H1 (cell line): ENCODE data around the gene GDAP2. TPM values are rescaled to one million over a fixed set of nuclear protein-coding genes. Genes with fewer than 3 reads are reported as not detected.

Experiments
- CTCF ChIA-PET: fragments of 300-600 bp; sonication (Branson Sonifier 250); formaldehyde crosslinking; loops from one replicate; lab custom pipeline; 2021; ENCODE audit not compliant: partially characterized antibody; lab: Charles Lee
- POLR2A ChIA-PET: fragments of 300-600 bp; sonication (Branson Sonifier 250); formaldehyde crosslinking; loops from one replicate; lab custom pipeline; 2021; ENCODE audit warnings: inconsistent platforms; ENCODE audit not compliant: partially characterized antibody; lab: Charles Lee
- DNase-seq, 2 experiments: peaks; one replicate each; pipeline versions ENCODE4 v3.0.0 to v3.0.0-alpha.2; 2010 to 2022; ENCODE audit warnings: low spot score in 2 of 2, low read depth in 1 of 2, mixed read lengths in 1 of 2
- FAIRE-seq: peaks from 2 replicates; lab custom pipeline; 2011; peaks lifted over from hg19 to GRCh38; lab: Jason Lieb, UNC
- H2AFZ ChIP-seq: 2 replicates; pipeline ENCODE4 v1.8.1; 2012; ENCODE audit warnings: low read length, inconsistent platforms
- H2AK5ac ChIP-seq: 2 replicates; pipeline ENCODE4 v1.6.1; 2013; ENCODE audit warnings: low read depth, low read length
- H2BK120ac ChIP-seq: replicated peaks from 2 replicates; pipeline ENCODE3; 2013; ENCODE audit warnings: low read depth, low read length, inconsistent platforms
- H2BK12ac ChIP-seq: 2 replicates; pipeline ENCODE4 v1.6.1; 2013; ENCODE audit warnings: low read depth, low read length
- H2BK15ac ChIP-seq: 2 replicates; pipeline ENCODE4 v1.6.1; 2013; ENCODE audit warnings: low read length
- H2BK20ac ChIP-seq: 2 replicates; pipeline ENCODE4 v1.6.1; 2013; ENCODE audit warnings: low read length
- H2BK5ac ChIP-seq: 2 replicates; pipeline ENCODE4 v1.6.1; 2013; ENCODE audit warnings: low read depth, low read length
- H3K14ac ChIP-seq: 2 replicates; pipeline ENCODE4 v1.6.1; 2013; ENCODE audit warnings: inconsistent platforms; ENCODE audit not compliant: insufficient read length
- H3K18ac ChIP-seq: 2 replicates; pipeline ENCODE4 v1.6.1; 2013; ENCODE audit warnings: low read length; ENCODE audit errors: extremely low read depth
- H3K23ac ChIP-seq: 2 replicates; pipeline ENCODE4 v1.6.1; 2013; ENCODE audit warnings: inconsistent platforms; ENCODE audit not compliant: insufficient read length
- H3K23me2 ChIP-seq: 2 replicates; pipeline ENCODE4 v1.6.1; 2013; ENCODE audit warnings: low read depth, low read length
- H3K27ac ChIP-seq: 2 replicates; pipeline ENCODE4 v1.6.1; 2011; ENCODE audit warnings: low read depth, low read length, inconsistent platforms
- H3K27me3 ChIP-seq, 4 experiments: replicated peaks in 1 of 4; 1 replicate in 1 of 4; 2 replicates in 3 of 4; pipeline versions ENCODE4 v1.6.1 to v1.8.1; 2011 to 2013; ENCODE audit warnings: low read length in 3 of 4, mild to moderate bottlenecking in 3 of 4, inconsistent platforms in 2 of 4, mixed read lengths in 2 of 4, moderate library complexity in 1 of 4; ENCODE audit not compliant: control insufficient read depth in 3 of 4, insufficient read depth in 3 of 4; ENCODE audit errors: extremely low read depth in 1 of 4
- H3K36me3 ChIP-seq, 4 experiments: 2 replicates each; pipeline versions ENCODE4 v1.6.1 to v1.8.1; 2011 to 2013; ENCODE audit warnings: mild to moderate bottlenecking in 4 of 4, low read length in 3 of 4, moderate library complexity in 2 of 4, control low read depth in 1 of 4, inconsistent platforms in 1 of 4; ENCODE audit not compliant: insufficient read depth in 4 of 4, control insufficient read depth in 2 of 4
- H3K4ac ChIP-seq: replicated peaks from 2 replicates; pipeline ENCODE3; 2013; ENCODE audit warnings: low read length, low read depth, mixed read lengths, inconsistent platforms; ENCODE audit not compliant: insufficient read length
- H3K4me1 ChIP-seq, 4 experiments: replicated peaks in 1 of 4; 1 replicate in 1 of 4; 2 replicates in 3 of 4; pipeline versions ENCODE4 v1.6.1 to v1.8.1; 2011 to 2013; ENCODE audit warnings: low read length in 3 of 4, inconsistent platforms in 2 of 4, mixed read lengths in 1 of 4; ENCODE audit not compliant: insufficient read depth in 4 of 4, control insufficient read depth in 3 of 4
- H3K4me2 ChIP-seq, 2 experiments: 2 replicates each; pipeline versions ENCODE4 v1.6.1 to v1.8.1; 2011 to 2013; ENCODE audit warnings: low read depth in 2 of 2, low read length in 2 of 2, control low read depth in 1 of 2, inconsistent platforms in 1 of 2, mild to moderate bottlenecking in 1 of 2; ENCODE audit not compliant: insufficient read depth in 1 of 2
- H3K4me3 ChIP-seq, 4 experiments: fragments of 200-600, 300-600 bp in 1 of 4; sonication (generic), shearing (Covaris generic), sonication (Bioruptor Twin) in 1 of 4; 2 replicates each; pipeline versions ENCODE4 v1.5.1 to v1.8.1; 2011 to 2016; ENCODE audit warnings: low read length in 4 of 4, low read depth in 3 of 4, control low read depth in 2 of 4, inconsistent platforms in 2 of 4, mild to moderate bottlenecking in 2 of 4, mixed read lengths in 1 of 4, moderate library complexity in 1 of 4; ENCODE audit not compliant: insufficient read depth in 2 of 4; ENCODE audit errors: extremely low read depth in 1 of 4
- H3K56ac ChIP-seq: replicated peaks from 2 replicates; pipeline ENCODE3; 2013; ENCODE audit warnings: low read depth, mild to moderate bottlenecking, mixed read lengths, low read length, inconsistent platforms; ENCODE audit not compliant: insufficient read length
- H3K79me1 ChIP-seq: 2 replicates; pipeline ENCODE4 v1.6.1; 2013; ENCODE audit warnings: low read depth, low read length, control low read depth
- H3K79me2 ChIP-seq, 2 experiments: 2 replicates each; pipeline versions ENCODE4 v1.6.1 to v1.8.1; 2012 to 2013; ENCODE audit warnings: low read length in 2 of 2, mild to moderate bottlenecking in 2 of 2, inconsistent platforms in 1 of 2; ENCODE audit not compliant: insufficient read depth in 2 of 2, control insufficient read depth in 1 of 2
- H3K9ac ChIP-seq, 4 experiments: replicated peaks in 1 of 4; 1 replicate in 1 of 4; 2 replicates in 3 of 4; pipeline versions ENCODE4 v1.6.1 to v1.8.1; 2011 to 2013; ENCODE audit warnings: low read depth in 3 of 4, low read length in 3 of 4, control low read depth in 2 of 4, mild to moderate bottlenecking in 2 of 4, moderate library complexity in 2 of 4, inconsistent platforms in 1 of 4; ENCODE audit errors: extremely low read depth in 1 of 4
- H3K9me3 ChIP-seq, 2 experiments: 2 replicates each; pipeline versions ENCODE4 v1.6.1 to v1.8.1; 2012 to 2013; ENCODE audit warnings: mild to moderate bottlenecking in 2 of 2, moderate library complexity in 2 of 2, control low read depth in 1 of 2, inconsistent platforms in 1 of 2, low read depth in 1 of 2, low read length in 1 of 2, mixed read lengths in 1 of 2; ENCODE audit not compliant: insufficient read depth in 2 of 2
- H4K20me1 ChIP-seq, 2 experiments: replicated peaks in 1 of 2; 2 replicates each; pipeline versions ENCODE3 to v1.8.1; 2011 to 2013; ENCODE audit warnings: inconsistent platforms in 2 of 2, low read length in 2 of 2, mild to moderate bottlenecking in 1 of 2; ENCODE audit not compliant: insufficient read depth in 2 of 2, control insufficient read depth in 1 of 2
- H4K5ac ChIP-seq: 2 replicates; pipeline ENCODE4 v1.6.1; 2013; ENCODE audit warnings: low read length, low read depth, mixed read lengths, inconsistent platforms; ENCODE audit not compliant: insufficient read length
- H4K8ac ChIP-seq: 2 replicates; pipeline ENCODE4 v1.8.0; 2013; ENCODE audit warnings: mild to moderate bottlenecking, moderate library complexity, low read length, inconsistent platforms; ENCODE audit not compliant: insufficient read depth; ENCODE audit errors: extremely low read depth
- H4K91ac ChIP-seq: replicated peaks from 2 replicates; pipeline ENCODE3; 2013; ENCODE audit warnings: low read length, mixed read lengths, inconsistent platforms; ENCODE audit not compliant: insufficient read length
- ATF2 ChIP-seq: IDR thresholded peaks from 2 replicates; pipeline ENCODE4 v1.6.1; 2012; ENCODE audit warnings: low read length, inconsistent platforms
- BACH1 ChIP-seq: IDR thresholded peaks from 2 replicates; pipeline ENCODE4 v1.6.1; 2012; ENCODE audit warnings: low read length, improper control_type of control experiment
- CBX5 ChIP-seq: fragments of 300-800, 300-1000 bp; sonication (generic); IDR thresholded peaks from 2 replicates; pipeline ENCODE4 v1.7.1; 2016; ENCODE audit warnings: antibody characterized with exemption, low read length, low read depth
- CHD1 ChIP-seq: IDR thresholded peaks from 2 replicates; pipeline ENCODE4 v1.6.1; 2012; ENCODE audit warnings: low read depth, low read length, improper control_type of control experiment
- FOSL1 ChIP-seq: IDR thresholded peaks from 2 replicates; pipeline ENCODE4 v1.6.1; 2011; ENCODE audit warnings: mild to moderate bottlenecking, low read depth, low read length, moderate library complexity; ENCODE audit not compliant: insufficient read depth
- JUN ChIP-seq: IDR thresholded peaks from 2 replicates; pipeline ENCODE4 v1.6.1; 2011; ENCODE audit warnings: low read depth, mild to moderate bottlenecking, improper control_type of control experiment, low read length
- JUND ChIP-seq: IDR thresholded peaks from 2 replicates; pipeline ENCODE4 v1.6.1; 2011; ENCODE audit warnings: mild to moderate bottlenecking, improper control_type of control experiment, low read length
- RAD21 ChIP-seq, 2 experiments: IDR thresholded peaks in 1 of 2; conservative IDR thresholded peaks in 1 of 2; 2 replicates each; pipeline ENCODE4 v1.6.1; 2011; ENCODE audit warnings: low read depth in 2 of 2, low read length in 2 of 2, improper control_type of control experiment in 1 of 2, inconsistent platforms in 1 of 2, mild to moderate bottlenecking in 1 of 2, moderate library complexity in 1 of 2
- SAP30 ChIP-seq: fragments of 300-600 bp; sonication (generic); IDR thresholded peaks from 2 replicates; pipeline ENCODE4 v1.7.1; 2012; ENCODE audit warnings: low read length, moderate library complexity, mild to moderate bottlenecking, inconsistent platforms; ENCODE audit not compliant: insufficient read depth, insufficient replicate concordance
- SIN3A ChIP-seq, 2 experiments: IDR thresholded peaks in 1 of 2; conservative IDR thresholded peaks in 1 of 2; 2 replicates each; pipeline ENCODE4 v1.6.1; 2011 to 2012; ENCODE audit warnings: low read length in 2 of 2, improper control_type of control experiment in 1 of 2, low read depth in 1 of 2, mild to moderate bottlenecking in 1 of 2
- SP1 ChIP-seq: IDR thresholded peaks from 2 replicates; pipeline ENCODE4 v1.6.1; 2011; ENCODE audit warnings: low read depth, low read length
- SP2 ChIP-seq: IDR thresholded peaks from 2 replicates; pipeline ENCODE4 v1.6.1; 2012; ENCODE audit warnings: mild to moderate bottlenecking, low read length, inconsistent platforms
- WGBS, 2 experiments: shearing (Covaris generic) in 1 of 2; methylation state at CpG; one replicate each; pipeline versions ENCODE4 v1.1.6 to v1.1.7; 2013 to 2015; ENCODE audit warnings: low lambda C conversion rate in 2 of 2, mixed read lengths in 2 of 2, inconsistent platforms in 1 of 2, low coverage in 1 of 2, missing lambda C conversion rate in 1 of 2; ENCODE audit not compliant: insufficient replicate concordance in 2 of 2, insufficient coverage in 1 of 2, insufficient read length in 1 of 2; ENCODE audit errors: extremely low coverage in 1 of 2, missing lambda C conversion rate in 1 of 2; 5-methylcytosine and 5-hydroxymethylcytosine counted together
- polyA plus RNA-seq, 7 experiments: library from polyadenylated mRNA; depleted of rRNA in 3 of 7; stranded (reverse) in 5 of 7; unstranded in 2 of 7; fragments of >200 nt in 5 of 7; fragments of 200-250 nt in 2 of 7; gene quantifications; 1 replicate in 5 of 7; 2 replicates in 1 of 7; 4 replicates in 1 of 7; pipeline versions ENCODE4 v1.2.1 to v1.2.3, GENCODE V29; 2011 to 2013; ENCODE audit warnings: missing spikeins in 2 of 7, mixed read lengths in 2 of 7
- total RNA-seq: library from RNA; stranded (reverse); fragmentation: NEBNext Ultra II Directional; extraction: Animal tissue kit (Norgen Biotek cat#: 25700); gene quantifications from 2 replicates; pipeline ENCODE4 v1.2.1, GENCODE V29; 2021

The GDAP2 gene
- total and polyA plus RNA-seq, 2 of the 8 experiments (the other 6 are each of a cell fraction or from before 2014, with no cell fraction given) = 8.6 to 27.8 TPM

GRCh38 chr1:117841117-117841650 is 88.2 kb downstream of the GDAP2 start:
- Histone ChIP-seq H3K18ac (no peak overlapping the region), H3K27me3 (no peaks in the 10 kb centered on the region), H3K23ac (no peak overlapping the region), H3K4ac (no peak overlapping the region), H4K20me1 (no peaks in the 10 kb centered on the region), H2BK15ac (no peak overlapping the region), H2AK5ac (0 out of 2 replicates have a peak overlapping the region, but pooled peaks have one; percentile 20), H3K56ac (no peak overlapping the region), H3K36me3 (no peaks in the 10 kb centered on the region), H2BK120ac (no peak overlapping the region), H4K5ac (no peak overlapping the region), H4K91ac (no peak overlapping the region), H2BK20ac (no peak overlapping the region), H2BK12ac (no peak overlapping the region), H3K9me3 (no peaks in the 10 kb centered on the region), H2AFZ (no peak overlapping the region), H3K4me1 (no peaks in the 10 kb centered on the region), H3K79me2 (no peaks in the 10 kb centered on the region), H3K4me2 (no peak overlapping the region), H3K4me3 (no peak overlapping the region), H3K14ac (no peak overlapping the region), H3K9ac (no peak overlapping the region), H4K8ac (no peak overlapping the region), H2BK5ac (no peak overlapping the region), H3K27ac (no peak overlapping the region), H3K23me2 (no peaks in the 10 kb centered on the region), H3K79me1 (no peaks in the 10 kb centered on the region)
- POLR2A ChIA-PET = no interaction called here
- FAIRE-seq (no peak), DNase-seq (no peak)
- 84% methylated on average over 3 of the region's 3 CpGs; no CpG with 5 or more reads in 1 of the 2 experiments for WGBS, 2 experiments
- CTCF ChIA-PET = interaction anchor here (0.6 to 2.1 kb wide), 5 partner anchors 13 to 1358 kb away, joined by 3 to 7 read pairs (median 3); no protein-coding TSS in a partner anchor
- TF ChIP-seq SIN3A (conservative IDR thresholded peaks at IDR 0.05 in 1 of 2, IDR thresholded peaks at IDR 0.05 in 1 of 2; ENCODE audit: low read depth in 1 of 2, low read length in 2 of 2) = no peak
- no peak for TF ChIP-seq JUND
- TF ChIP-seq JUN = no peak
- no peak for TF ChIP-seq ATF2
- no peak for TF ChIP-seq CHD1
- no peak for TF ChIP-seq BACH1
- no peak for TF ChIP-seq CBX5
- TF ChIP-seq RAD21 (IDR thresholded peaks at IDR 0.05 in 1 of 2, conservative IDR thresholded peaks at IDR 0.05 in 1 of 2; ENCODE audit: low read depth in 2 of 2, low read length in 2 of 2) = no peak
- TF ChIP-seq SP1 = no peak
- no peak for TF ChIP-seq FOSL1
- TF ChIP-seq SP2 = no peak
- TF ChIP-seq SAP30 = no peak
